HG02970 (cell line): ENCODE measurements around the gene RBMY1D.
"Not testable (repeated sequence)": the region's sequence is repeated elsewhere in the genome, so short reads cannot be mapped to it uniquely, and the experiment has no call there.

Experiments
- ATAC-seq: cut with Tn5 transposase; IDR thresholded peaks from one replicate; pipeline ENCODE4 v1.9.1; 2021; ENCODE audit warnings: mild to moderate bottlenecking, moderate library complexity, moderate number of reproducible peaks; ENCODE audit not compliant: unreplicated experiment, low FRiP score

The RBMY1D gene

GRCh38 chrY:21894426-21894825 lies at the start of gene RBMY1D:
RBMY1D (minus strand) TSS chrY:21894526; CDS start chrY:21892513, 2,013 bp downstream.
- ATAC-seq, result not testable (repeated sequence)

- not testable (repeated sequence) for ATAC-seq
Observed at GRCh38 chrY:21917932-21918331, 23.6 kb upstream of the RBMY1D start, which contains the start of gene RBMY1E. RBMY1E (minus strand) TSS chrY:21918032; CDS start chrY:21916054, 1,978 bp downstream.

GRCh38 chrY:21869407-21870076 lies 24.8 kb downstream of the RBMY1D start:
- not testable (repeated sequence) for ATAC-seq

GRCh38 chrY:21845481-21845880 lies 48.8 kb downstream of the RBMY1D start:
- ATAC-seq, result no peak

GRCh38 chrY:21842090-21842489 lies 52.2 kb downstream of the RBMY1D start:
- no peak for ATAC-seq

- no peak for ATAC-seq
Observed at GRCh38 chrY:21839489-21839888, 54.8 kb downstream of the RBMY1D start.

- no peak for ATAC-seq
Observed at GRCh38 chrY:21836343-21836742, 58.0 kb downstream of the RBMY1D start.

- ATAC-seq, result no peak
Observed at GRCh38 chrY:21835052-21835451, 59.3 kb downstream of the RBMY1D start.
